OCI-LY1 (cell line): Measurements from ENCODE around the gene CDH4.

Source experiments
- CTCF ChIP-seq: fragments of 200-600 bp; sonication (generic), shearing (Covaris generic); IDR thresholded peaks from 2 replicates; pipeline ENCODE4 v1.5.1; 2017; ENCODE audit warnings: mild to moderate bottlenecking, antibody characterized with exemption, low read length, moderate library complexity, mixed read lengths
- EZH2 ChIP-seq: fragments of 200-600 bp; sonication (generic), shearing (Covaris generic); IDR thresholded peaks from 2 replicates; pipeline ENCODE4 v1.8.0; 2017; ENCODE audit warnings: borderline replicate concordance, mixed run types, mild to moderate bottlenecking, antibody characterized with exemption, low read length, moderate library complexity, mixed read lengths

GRCh38 chr20:61865353-61865752 lies 613.3 kb downstream of the CDH4 start:
- TF ChIP-seq CTCF (no peak), EZH2 (no peak)
